ENCODE data around the gene KLHL42. TPM values are rescaled to one million over a fixed set of nuclear protein-coding genes. Genes with fewer than 3 reads are reported as not detected.

Gene KLHL42
- total RNA-seq, 4 donors from 2014 or later: 14.0 to 30.3 (median 25.0) TPM

GRCh38 chr12:27778206-27778605 is 1.8 kb upstream of the KLHL42 start:
- H3K9me3 ChIP-seq: no peaks in the 10 kb centered on the region
- H3K27ac ChIP-seq: no peak overlapping the region
- H3K4me1 ChIP-seq: peaks cover 27% of the 10 kb centered on the region
- no peaks in the 10 kb centered on the region for H3K36me3 ChIP-seq
- TF ChIP-seq EP300 (IDR thresholded peaks at IDR 0.05): no peak
- TF ChIP-seq POLR2AphosphoS5 (IDR thresholded peaks at IDR 0.05): no peak
- H3K4me3 ChIP-seq: no peak overlapping the region
- H3K27me3 ChIP-seq: no peaks in the 10 kb centered on the region
- WGBS: 54% methylated on average over 1 of the region's 1 CpG
- no peak for DNase-seq (ENCODE audit: low spot score in 2 of 2)

DNA sequence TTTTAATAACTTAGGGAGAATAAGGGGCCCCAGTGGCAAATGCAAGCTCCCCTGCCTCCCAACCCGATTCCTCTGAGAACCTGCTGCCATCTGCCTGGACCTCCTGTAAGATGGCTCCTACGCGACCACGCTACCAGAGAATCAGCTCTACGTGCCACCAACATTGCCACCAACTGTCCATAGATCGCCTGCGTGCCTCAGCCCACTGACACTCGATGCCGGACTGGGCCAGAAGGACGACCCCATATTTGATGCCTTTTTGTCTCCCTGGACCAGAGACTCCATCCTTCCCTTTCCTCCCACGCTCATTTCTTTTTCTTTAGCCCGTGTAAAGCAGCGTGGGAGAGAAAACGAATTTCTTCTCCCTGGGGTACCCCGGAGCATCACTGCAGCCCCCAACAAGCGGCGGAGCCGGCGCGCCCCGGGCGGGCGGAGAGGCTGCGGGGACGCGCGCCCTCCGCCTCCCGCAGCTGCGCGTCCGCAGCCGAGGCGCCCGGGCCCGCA is 565 bp upstream of the KLHL42 start:
- TF ChIP-seq, protein P1, sequence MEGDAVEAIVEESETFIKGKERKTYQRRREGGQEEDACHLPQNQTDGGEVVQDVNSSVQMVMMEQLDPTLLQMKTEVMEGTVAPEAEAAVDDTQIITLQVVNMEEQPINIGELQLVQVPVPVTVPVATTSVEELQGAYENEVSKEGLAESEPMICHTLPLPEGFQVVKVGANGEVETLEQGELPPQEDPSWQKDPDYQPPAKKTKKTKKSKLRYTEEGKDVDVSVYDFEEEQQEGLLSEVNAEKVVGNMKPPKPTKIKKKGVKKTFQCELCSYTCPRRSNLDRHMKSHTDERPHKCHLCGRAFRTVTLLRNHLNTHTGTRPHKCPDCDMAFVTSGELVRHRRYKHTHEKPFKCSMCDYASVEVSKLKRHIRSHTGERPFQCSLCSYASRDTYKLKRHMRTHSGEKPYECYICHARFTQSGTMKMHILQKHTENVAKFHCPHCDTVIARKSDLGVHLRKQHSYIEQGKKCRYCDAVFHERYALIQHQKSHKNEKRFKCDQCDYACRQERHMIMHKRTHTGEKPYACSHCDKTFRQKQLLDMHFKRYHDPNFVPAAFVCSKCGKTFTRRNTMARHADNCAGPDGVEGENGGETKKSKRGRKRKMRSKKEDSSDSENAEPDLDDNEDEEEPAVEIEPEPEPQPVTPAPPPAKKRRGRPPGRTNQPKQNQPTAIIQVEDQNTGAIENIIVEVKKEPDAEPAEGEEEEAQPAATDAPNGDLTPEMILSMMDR (IDR thresholded peaks at IDR 0.05): no peak
- TF ChIP-seq EP300 (IDR thresholded peaks at IDR 0.05) (no peak), POLR2AphosphoS5 (IDR thresholded peaks at IDR 0.05) (no peak), POLR2A (IDR thresholded peaks at IDR 0.05) (no peak)
- Histone ChIP-seq H3K4me1 (peaks cover 27% of the 10 kb centered on the region), H3K4me3 (peak overlapping the region; percentile 73), H3K27me3 (no peaks in the 10 kb centered on the region), H3K27ac (peak overlapping the region; percentile 90), H3K9me3 (no peaks in the 10 kb centered on the region), H3K36me3 (no peaks in the 10 kb centered on the region)
- DNase-seq (ENCODE audit: low spot score in 2 of 2): no peak
- WGBS: under 1% methylated on average over 25 of the region's 36 CpGs

DNA sequence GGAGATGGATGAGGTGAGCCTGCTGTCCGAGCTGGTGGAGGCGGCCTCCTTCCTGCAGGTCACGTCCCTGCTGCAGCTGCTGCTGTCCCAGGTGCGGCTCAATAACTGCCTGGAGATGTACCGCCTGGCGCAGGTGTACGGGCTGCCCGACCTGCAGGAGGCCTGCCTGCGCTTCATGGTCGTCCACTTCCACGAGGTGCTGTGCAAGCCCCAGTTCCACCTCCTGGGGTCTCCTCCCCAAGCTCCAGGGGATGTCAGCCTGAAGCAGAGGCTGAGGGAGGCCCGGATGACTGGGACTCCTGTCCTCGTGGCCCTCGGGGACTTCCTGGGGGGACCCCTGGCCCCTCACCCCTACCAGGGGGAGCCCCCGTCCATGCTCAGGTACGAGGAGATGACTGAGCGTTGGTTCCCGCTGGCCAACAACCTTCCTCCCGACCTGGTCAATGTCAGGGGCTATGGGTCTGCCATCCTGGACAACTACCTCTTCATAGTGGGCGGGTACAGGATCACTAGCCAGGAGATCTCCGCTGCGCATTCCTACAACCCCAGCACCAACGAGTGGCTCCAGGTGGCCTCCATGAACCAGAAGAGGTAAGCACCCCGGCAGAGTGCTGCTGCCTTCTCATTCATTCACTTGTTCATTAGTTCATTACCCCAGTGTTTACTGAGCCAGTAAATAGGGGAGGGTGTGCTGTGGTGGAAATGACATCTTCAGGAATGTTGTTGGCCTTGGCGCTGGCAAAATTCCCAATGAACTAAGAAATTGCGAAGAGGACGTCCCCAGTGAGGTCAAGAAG is 777 bp downstream of the KLHL42 start:
- Histone ChIP-seq H3K27ac (peak overlapping the region; percentile 90), H3K4me1 (peaks cover 28% of the 10 kb centered on the region), H3K9me3 (no peaks in the 10 kb centered on the region), H3K27me3 (no peaks in the 10 kb centered on the region), H3K36me3 (no peaks in the 10 kb centered on the region), H3K4me3 (peak overlapping the region; percentile 73)
- WGBS: 22% methylated on average over 8 of the region's 27 CpGs
- no peak for TF ChIP-seq POLR2AphosphoS5 (IDR thresholded peaks at IDR 0.05)
- no peak for TF ChIP-seq EP300 (IDR thresholded peaks at IDR 0.05)
- TF ChIP-seq POLR2A (IDR thresholded peaks at IDR 0.05): no peak
- TF ChIP-seq, protein P1 (IDR thresholded peaks at IDR 0.05): no peak
- DNase-seq (ENCODE audit: low spot score in 2 of 2): peak in 1 of 2 donors; percentile 68

DNA sequence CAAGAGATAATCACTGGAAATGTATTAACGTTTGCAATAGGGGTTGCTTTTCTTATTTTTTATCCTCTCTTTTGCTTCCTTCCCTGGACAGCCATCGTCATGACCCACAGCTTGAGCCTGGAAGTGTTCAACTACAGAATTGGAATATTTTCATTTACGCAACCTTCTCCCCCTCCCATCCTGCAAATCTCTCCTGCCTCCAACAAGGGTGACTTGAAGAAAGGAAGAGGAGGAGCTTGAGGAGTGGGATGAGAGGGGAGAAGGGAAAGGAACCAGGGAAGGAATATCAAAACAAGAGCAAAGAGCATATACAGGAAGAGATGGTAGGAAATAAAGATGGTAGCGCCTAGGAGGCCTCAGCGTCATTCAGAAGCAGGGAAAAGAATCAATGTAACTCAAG is 1.6 kb downstream of the KLHL42 start:
- no peak for DNase-seq (ENCODE audit: low spot score in 2 of 2)
- Histone ChIP-seq H3K36me3 (no peaks in the 10 kb centered on the region), H3K4me1 (peaks cover 31% of the 10 kb centered on the region)

GRCh38 chr12:27782481-27782880 is 2.4 kb downstream of the KLHL42 start:
- WGBS: 81% methylated on average over 1 of the region's 1 CpG
- TF ChIP-seq POLR2A (IDR thresholded peaks at IDR 0.05) (no peak), EP300 (IDR thresholded peaks at IDR 0.05) (no peak), POLR2AphosphoS5 (IDR thresholded peaks at IDR 0.05) (no peak)
- TF ChIP-seq, protein P1 (IDR thresholded peaks at IDR 0.05): no peak
- H3K27me3 ChIP-seq: no peaks in the 10 kb centered on the region
- H3K36me3 ChIP-seq: no peaks in the 10 kb centered on the region
- no peaks in the 10 kb centered on the region for H3K9me3 ChIP-seq
- no peak overlapping the region for H3K4me3 ChIP-seq
- H3K4me1 ChIP-seq: peaks cover 31% of the 10 kb centered on the region
- H3K27ac ChIP-seq: no peak overlapping the region
- DNase-seq (ENCODE audit: low spot score in 2 of 2): no peak

More for the DNA sequence above, 1.6 kb downstream of the KLHL42 start:
- peak overlapping the region; percentile 73 for H3K4me3 ChIP-seq
- no peak overlapping the region for H3K27ac ChIP-seq
- no peaks in the 10 kb centered on the region for H3K27me3 ChIP-seq
- H3K9me3 ChIP-seq: no peaks in the 10 kb centered on the region
- TF ChIP-seq EP300 (IDR thresholded peaks at IDR 0.05) (no peak), POLR2AphosphoS5 (IDR thresholded peaks at IDR 0.05) (no peak), POLR2A (IDR thresholded peaks at IDR 0.05) (no peak)
- TF ChIP-seq, protein P1 (IDR thresholded peaks at IDR 0.05): no peak
- WGBS: 66% methylated on average over 5 of the region's 5 CpGs
